ENCODE results near the gene DDHD1. TPM values are rescaled to one million over a fixed set of nuclear protein-coding genes. Genes with fewer than 3 reads are reported as not detected.

Gene DDHD1
- total and polyA plus RNA-seq, 2 experiments from 2014 or later, result 11.2 to 28.9 TPM

DNA sequence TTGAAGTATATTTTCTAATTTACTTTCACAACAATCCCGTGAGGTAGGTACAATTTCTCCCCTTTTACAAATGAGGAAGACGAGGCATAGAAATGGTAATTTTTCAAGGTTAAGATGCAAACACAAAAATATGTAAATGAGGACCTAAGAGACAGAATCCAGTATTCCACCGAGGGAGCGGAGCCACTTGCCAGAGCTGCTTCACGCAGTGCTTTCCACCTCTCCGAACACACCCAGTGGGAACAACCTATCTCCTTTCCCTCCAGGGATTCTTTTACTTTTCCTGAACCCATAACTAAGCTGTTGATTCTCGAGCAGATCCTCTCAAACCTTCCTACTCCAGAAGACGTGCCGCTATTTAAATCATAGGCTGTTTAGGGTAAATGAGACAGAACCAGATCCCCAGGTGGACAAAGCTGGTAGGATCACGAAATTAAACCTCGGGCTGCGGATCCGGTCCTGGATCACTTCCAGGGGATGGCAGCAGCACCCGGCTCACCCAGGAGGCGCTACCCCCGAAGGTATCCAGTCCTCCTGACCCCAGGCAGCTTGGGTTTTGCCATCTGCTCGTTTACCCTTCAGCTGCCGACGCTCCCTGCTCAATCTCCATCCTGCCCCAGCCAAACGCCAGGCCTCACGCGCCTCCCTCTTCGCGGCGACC lies 1.5 kb downstream of the DDHD1 start:
- H3K27me3 ChIP-seq (ENCODE audit: insufficient read depth), result peaks cover 23% of the 10 kb centered on the region
- peaks cover 48% of the 10 kb centered on the region for H3K79me2 ChIP-seq (replicated peaks; ENCODE audit: insufficient read depth)
- H3K4me1 Mint-ChIP-seq, result peaks cover 23% of the 10 kb centered on the region
- H3K36me3 ChIP-seq (ENCODE audit: insufficient read depth), result no peaks in the 10 kb centered on the region
- no peaks in the 10 kb centered on the region; the same call in 1 of the 2 replicates for H3F3A ChIP-seq (replicated peaks; ENCODE audit: low read depth)
- H3K27ac Mint-ChIP-seq, result no peak overlapping the region
- H4K20me1 ChIP-seq (replicated peaks; ENCODE audit: insufficient read depth), result peaks cover 28% of the 10 kb centered on the region
- H3K4me1 ChIP-seq (ENCODE audit: insufficient read depth), result peaks cover 26% of the 10 kb centered on the region
- H2AFZ ChIP-seq, result peak overlapping the region; percentile 86; the same call in 1 of the 2 replicates
- H3K36me3 Mint-ChIP-seq (ENCODE audit: low read depth), result no peaks in the 10 kb centered on the region; the same call in 2 of the 3 replicates
- peak overlapping the region; percentile 85 for H3K4me3 Mint-ChIP-seq
- ATAC-seq, result peak; percentile 54
- H3K4me3 ChIP-seq, result peak overlapping the region; percentile 92
- TF ChIP-seq ZNF114 (CRISPR knock-in tag; IDR thresholded peaks at IDR 0.05), result no peak
- TF ChIP-seq, protein P1, sequence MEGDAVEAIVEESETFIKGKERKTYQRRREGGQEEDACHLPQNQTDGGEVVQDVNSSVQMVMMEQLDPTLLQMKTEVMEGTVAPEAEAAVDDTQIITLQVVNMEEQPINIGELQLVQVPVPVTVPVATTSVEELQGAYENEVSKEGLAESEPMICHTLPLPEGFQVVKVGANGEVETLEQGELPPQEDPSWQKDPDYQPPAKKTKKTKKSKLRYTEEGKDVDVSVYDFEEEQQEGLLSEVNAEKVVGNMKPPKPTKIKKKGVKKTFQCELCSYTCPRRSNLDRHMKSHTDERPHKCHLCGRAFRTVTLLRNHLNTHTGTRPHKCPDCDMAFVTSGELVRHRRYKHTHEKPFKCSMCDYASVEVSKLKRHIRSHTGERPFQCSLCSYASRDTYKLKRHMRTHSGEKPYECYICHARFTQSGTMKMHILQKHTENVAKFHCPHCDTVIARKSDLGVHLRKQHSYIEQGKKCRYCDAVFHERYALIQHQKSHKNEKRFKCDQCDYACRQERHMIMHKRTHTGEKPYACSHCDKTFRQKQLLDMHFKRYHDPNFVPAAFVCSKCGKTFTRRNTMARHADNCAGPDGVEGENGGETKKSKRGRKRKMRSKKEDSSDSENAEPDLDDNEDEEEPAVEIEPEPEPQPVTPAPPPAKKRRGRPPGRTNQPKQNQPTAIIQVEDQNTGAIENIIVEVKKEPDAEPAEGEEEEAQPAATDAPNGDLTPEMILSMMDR (conservative IDR thresholded peaks at IDR 0.05; ENCODE audit: low read depth in 2 of 2), result peak; percentile 25 to 28; a peak in 3 of 4 replicates
- no peaks in the 10 kb centered on the region; the same call in 2 of the 3 replicates for H3K9me3 Mint-ChIP-seq
- DNase-seq (ENCODE audit: low spot score), result peak; percentile 74
- H3K27ac ChIP-seq (ENCODE audit: low read depth), result no peak overlapping the region
- peak overlapping the region; percentile 93 for H3K4me2 ChIP-seq
- H3K9me2 ChIP-seq (ENCODE audit: insufficient read depth), result peaks cover 6% of the 10 kb centered on the region; the same call in 1 of the 2 replicates
- peaks cover 13% of the 10 kb centered on the region for H3K27me3 Mint-ChIP-seq (ENCODE audit: insufficient read depth, low read depth, poor library complexity)

DNA sequence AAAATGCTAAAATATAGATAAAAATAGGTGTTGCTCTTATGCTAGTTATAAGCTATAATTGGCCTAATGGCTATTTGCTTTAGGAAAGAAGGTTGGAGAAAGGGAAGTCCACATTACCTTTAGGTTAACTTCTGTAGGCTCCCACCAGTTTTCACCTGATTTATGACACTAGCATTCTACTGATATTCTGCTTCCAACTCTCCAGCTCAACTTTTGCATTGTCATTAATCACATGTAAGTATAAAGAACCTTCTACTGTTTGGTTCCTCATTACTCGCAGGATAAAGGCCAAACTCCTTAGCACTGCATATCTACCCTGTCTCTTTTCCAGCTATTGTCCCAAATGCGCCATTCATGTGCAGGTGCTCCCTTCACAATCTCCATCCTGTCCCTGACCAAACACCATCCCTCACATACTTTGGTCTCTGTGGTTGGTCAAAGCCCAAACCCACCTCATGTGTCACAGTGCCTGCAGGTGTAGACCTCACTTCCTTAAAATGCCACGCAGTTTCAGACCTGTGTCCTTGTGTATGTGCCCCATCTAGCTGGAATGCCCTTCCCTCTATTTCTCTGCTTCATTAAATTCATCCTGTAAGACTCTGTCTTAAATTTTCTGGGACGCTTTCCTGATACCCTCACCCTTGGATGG lies 3.3 kb downstream of the DDHD1 start:
- Mint-ChIP-seq H3K27ac (no peak overlapping the region), H3K4me1 (peaks cover 23% of the 10 kb centered on the region), H3K36me3 (ENCODE audit: low read depth) (no peaks in the 10 kb centered on the region; the same call in 2 of the 3 replicates), H3K9me3 (no peaks in the 10 kb centered on the region; the same call in 2 of the 3 replicates), H3K4me3 (peak overlapping the region; percentile 2; the same call in 2 of the 3 replicates), H3K27me3 (ENCODE audit: insufficient read depth, low read depth, poor library complexity) (peaks cover 13% of the 10 kb centered on the region)
- Histone ChIP-seq H3K9me2 (ENCODE audit: insufficient read depth) (peaks cover 6% of the 10 kb centered on the region; the same call in 1 of the 2 replicates), H3K4me1 (ENCODE audit: insufficient read depth) (peaks cover 26% of the 10 kb centered on the region), H3K27ac (ENCODE audit: low read depth) (no peak overlapping the region), H3F3A (replicated peaks; ENCODE audit: low read depth) (no peaks in the 10 kb centered on the region; the same call in 1 of the 2 replicates), H4K20me1 (replicated peaks; ENCODE audit: insufficient read depth) (peaks cover 28% of the 10 kb centered on the region), H2AFZ (no peak overlapping the region), H3K4me3 (peak overlapping the region; percentile 92), H3K27me3 (ENCODE audit: insufficient read depth) (peaks cover 23% of the 10 kb centered on the region), H3K4me2 (peak overlapping the region; percentile 93; the same call in 1 of the 2 replicates), H3K36me3 (ENCODE audit: insufficient read depth) (no peaks in the 10 kb centered on the region), H3K79me2 (replicated peaks; ENCODE audit: insufficient read depth) (peaks cover 66% of the 10 kb centered on the region)
- no peak for DNase-seq (ENCODE audit: low spot score)
- ATAC-seq, result no peak
- TF ChIP-seq JUNB (IDR thresholded peaks at IDR 0.05; ENCODE audit: unreplicated experiment) (no peak), CREB1 (CRISPR knock-in tag; IDR thresholded peaks at IDR 0.05; ENCODE audit: low read depth) (no peak), ZNF331 (CRISPR knock-in tag; IDR thresholded peaks at IDR 0.05; ENCODE audit: low read depth) (no peak), ZNF114 (CRISPR knock-in tag; IDR thresholded peaks at IDR 0.05) (no peak), POLR2AphosphoS5 (IDR thresholded peaks at IDR 0.05; ENCODE audit: low read depth) (no peak), EZH2phosphoT487 (IDR thresholded peaks at IDR 0.05; ENCODE audit: unreplicated experiment) (no peak), STAT1 (IDR thresholded peaks at IDR 0.05; ENCODE audit: unreplicated experiment) (no peak)
- TF ChIP-seq, protein P2, sequence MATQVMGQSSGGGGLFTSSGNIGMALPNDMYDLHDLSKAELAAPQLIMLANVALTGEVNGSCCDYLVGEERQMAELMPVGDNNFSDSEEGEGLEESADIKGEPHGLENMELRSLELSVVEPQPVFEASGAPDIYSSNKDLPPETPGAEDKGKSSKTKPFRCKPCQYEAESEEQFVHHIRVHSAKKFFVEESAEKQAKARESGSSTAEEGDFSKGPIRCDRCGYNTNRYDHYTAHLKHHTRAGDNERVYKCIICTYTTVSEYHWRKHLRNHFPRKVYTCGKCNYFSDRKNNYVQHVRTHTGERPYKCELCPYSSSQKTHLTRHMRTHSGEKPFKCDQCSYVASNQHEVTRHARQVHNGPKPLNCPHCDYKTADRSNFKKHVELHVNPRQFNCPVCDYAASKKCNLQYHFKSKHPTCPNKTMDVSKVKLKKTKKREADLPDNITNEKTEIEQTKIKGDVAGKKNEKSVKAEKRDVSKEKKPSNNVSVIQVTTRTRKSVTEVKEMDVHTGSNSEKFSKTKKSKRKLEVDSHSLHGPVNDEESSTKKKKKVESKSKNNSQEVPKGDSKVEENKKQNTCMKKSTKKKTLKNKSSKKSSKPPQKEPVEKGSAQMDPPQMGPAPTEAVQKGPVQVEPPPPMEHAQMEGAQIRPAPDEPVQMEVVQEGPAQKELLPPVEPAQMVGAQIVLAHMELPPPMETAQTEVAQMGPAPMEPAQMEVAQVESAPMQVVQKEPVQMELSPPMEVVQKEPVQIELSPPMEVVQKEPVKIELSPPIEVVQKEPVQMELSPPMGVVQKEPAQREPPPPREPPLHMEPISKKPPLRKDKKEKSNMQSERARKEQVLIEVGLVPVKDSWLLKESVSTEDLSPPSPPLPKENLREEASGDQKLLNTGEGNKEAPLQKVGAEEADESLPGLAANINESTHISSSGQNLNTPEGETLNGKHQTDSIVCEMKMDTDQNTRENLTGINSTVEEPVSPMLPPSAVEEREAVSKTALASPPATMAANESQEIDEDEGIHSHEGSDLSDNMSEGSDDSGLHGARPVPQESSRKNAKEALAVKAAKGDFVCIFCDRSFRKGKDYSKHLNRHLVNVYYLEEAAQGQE (IDR thresholded peaks at IDR 0.05; ENCODE audit: unreplicated experiment), result no peak

Data from GM23338 (cell line).